ENCODE measurements around the gene STIP1.
A peak's percentile ranks its signal among the peaks of the same experiment; 100 is the strongest.

STIP1 gene

GRCh38 chr11:64185693-64186491 is at the start of gene STIP1:
Gene STIP1 (plus strand): TSS chr11:64186171. CDS start chr11:64186262, 91 bp downstream.
- DNase-seq: peak; percentile 100

- no peak for DNase-seq
Measured at GRCh38 chr11:64136765-64137441, 49.1 kb upstream of the STIP1 start.

GRCh38 chr11:64138398-64138797 is 47.6 kb upstream of the STIP1 start:
- DNase-seq: no peak

DNA sequence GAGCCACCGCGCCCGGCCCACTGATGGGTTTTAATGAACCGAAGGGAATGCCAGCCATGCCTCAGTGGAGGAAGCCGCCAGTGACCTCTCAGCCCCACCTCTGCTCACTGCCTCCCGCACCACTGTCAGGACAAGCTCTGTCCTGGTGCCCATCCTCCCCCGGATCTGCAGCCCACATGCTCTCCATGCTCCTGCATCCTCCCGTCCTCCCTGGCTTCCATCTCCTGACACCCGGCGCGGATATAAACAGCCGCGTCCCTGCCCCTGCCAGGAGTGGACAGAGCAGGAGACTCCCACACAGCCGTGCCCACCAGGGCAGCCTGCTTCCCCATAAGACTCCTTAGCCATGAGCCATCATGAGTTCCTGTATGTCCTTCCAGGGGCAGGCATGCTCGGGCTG is 46.9 kb upstream of the STIP1 start:
- no peak for DNase-seq

- DNase-seq: no peak
Measured at GRCh38 chr11:64140082-64140481, 45.9 kb upstream of the STIP1 start.

- no peak for DNase-seq
Measured at GRCh38 chr11:64141081-64141783, 44.7 kb upstream of the STIP1 start.

DNA sequence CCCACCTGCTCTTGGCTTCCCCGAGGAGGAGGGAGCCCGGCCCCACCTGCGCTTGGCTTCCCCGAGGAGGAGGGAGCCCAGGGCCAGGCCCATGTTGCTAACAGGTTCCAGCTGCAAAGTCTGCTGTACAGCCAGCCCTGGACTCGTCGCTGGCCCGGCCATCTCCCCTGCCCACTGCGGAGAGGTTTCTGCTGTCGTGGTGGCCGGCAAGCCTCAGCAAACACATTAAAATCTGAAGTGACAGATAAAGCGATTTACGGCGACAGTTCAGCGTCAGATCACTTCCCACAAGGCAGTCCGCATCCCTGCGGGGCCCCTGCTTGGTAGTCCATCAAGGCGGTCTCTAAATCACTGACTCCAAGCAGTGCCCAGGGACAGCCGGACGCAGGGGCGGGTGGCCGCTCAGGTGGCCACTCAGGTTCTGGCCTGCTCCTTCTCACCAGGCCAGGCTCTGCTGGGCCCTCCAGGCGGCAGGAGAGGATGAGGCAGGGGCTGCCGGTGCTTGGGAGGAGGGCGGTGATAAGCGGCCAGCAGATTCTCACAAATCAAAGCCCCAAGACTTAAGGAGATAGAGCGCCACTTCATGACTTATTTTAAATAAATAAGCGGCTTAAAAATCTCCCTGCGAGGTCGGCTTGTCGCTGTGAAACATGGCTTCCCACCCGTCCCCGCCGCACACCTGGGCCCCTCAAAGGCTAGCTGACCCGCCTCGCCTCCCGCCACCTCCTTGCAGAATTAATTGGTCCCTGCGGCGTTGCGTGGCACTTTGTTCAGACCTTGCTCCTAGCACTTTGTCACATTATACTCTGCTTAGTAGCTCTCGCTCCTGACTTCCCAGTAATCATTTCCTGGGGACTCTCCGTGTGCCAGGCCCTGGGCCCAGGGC is 41.1 kb upstream of the STIP1 start:
- no peak for DNase-seq

- no peak for DNase-seq
Measured at GRCh38 chr11:64146036-64146955, 39.7 kb upstream of the STIP1 start.

DNA sequence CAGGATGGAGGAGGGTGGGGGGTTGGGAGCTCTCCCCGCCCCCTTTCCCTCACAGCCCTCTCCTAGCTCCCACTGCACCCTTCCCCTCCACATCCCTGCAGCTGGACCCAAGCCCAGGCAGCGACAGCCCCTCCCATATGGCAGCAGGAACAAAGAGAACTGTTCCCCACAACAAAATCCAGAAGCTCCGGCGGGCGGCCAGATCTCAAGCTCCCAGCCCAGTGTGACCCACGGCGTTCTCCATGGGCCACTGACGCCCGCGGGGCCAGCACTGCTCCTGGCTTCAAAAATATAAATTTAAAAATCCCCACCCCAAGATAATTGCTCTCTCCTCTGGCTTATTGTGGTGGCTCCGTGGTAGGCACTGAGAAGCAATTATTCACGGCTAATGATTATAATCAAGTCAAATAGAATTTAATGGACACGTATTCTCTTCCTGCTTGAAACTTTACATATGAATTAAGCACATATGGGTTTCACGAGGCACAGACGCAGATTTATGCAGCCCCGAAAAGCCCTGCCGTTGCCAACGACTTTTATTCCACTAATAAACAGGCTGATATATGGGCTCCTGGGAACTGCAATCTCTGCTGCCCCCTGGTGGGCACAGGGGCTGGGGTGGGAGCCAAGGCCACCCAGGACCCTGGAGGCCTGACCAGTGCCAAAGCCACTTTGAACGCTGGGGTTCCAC is 37.6 kb upstream of the STIP1 start:
- peak; percentile 79 for DNase-seq

GRCh38 chr11:64148917-64149617 is 36.9 kb upstream of the STIP1 start:
- no peak for DNase-seq

DNA sequence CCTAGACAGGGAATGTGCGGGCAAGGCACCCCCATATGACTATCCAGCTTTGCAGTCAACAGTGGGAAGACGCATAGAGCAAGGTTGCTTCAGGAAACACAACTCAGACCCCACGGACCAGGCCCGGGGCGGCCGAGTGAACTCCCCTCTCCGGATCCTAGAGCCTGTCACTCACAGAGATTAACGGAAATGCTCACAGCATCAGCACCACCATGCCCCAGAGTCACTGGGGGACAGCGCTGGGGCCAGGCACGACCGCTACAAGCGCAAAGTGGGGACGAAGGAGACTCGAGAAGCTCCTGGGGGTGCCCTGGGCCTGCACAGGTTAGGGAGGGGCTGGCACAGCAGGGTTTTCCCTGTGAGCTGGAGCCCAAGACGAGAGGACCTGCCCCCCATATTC is 35.9 kb upstream of the STIP1 start:
- no peak for DNase-seq

DNA sequence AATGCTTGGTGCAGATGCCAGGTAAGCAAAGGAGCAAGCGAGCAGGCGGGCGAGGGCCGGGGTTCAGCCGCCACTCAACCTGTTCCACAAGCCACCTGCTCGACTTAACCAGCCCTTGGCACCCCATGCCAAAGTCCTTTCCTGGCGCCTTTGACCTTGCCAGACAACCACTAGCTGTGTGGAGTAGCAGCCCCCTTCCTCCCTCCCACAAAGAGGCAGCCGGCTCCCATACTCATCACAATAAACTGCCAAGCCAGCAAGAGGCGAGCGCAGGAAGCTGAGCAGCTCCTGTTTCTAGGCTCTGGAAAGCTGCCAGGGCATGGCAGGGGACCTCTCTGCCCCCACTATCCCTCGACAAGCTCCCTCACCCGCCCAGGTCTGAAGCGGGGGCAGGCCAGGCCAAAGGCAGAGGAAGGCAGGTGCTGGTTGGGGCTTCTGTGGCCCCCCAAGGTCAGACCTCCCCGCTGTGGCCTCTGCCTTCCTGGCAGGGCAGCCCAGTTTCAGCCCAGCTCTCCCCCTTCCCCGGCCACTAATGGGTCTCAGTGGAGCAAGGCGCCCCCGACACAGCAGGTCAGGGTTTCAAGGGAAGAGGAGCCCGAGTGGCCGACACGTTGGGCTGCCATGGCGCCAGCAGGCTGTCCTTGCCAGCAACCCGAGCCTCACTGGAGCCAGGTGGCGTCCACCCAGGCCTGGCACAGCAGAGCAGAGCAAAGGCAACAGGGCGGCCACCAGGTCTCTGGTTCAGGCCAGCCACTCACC is 35.3 kb upstream of the STIP1 start:
- DNase-seq: no peak

GRCh38 chr11:64151337-64151736 is 34.6 kb upstream of the STIP1 start:
- no peak for DNase-seq

DNA sequence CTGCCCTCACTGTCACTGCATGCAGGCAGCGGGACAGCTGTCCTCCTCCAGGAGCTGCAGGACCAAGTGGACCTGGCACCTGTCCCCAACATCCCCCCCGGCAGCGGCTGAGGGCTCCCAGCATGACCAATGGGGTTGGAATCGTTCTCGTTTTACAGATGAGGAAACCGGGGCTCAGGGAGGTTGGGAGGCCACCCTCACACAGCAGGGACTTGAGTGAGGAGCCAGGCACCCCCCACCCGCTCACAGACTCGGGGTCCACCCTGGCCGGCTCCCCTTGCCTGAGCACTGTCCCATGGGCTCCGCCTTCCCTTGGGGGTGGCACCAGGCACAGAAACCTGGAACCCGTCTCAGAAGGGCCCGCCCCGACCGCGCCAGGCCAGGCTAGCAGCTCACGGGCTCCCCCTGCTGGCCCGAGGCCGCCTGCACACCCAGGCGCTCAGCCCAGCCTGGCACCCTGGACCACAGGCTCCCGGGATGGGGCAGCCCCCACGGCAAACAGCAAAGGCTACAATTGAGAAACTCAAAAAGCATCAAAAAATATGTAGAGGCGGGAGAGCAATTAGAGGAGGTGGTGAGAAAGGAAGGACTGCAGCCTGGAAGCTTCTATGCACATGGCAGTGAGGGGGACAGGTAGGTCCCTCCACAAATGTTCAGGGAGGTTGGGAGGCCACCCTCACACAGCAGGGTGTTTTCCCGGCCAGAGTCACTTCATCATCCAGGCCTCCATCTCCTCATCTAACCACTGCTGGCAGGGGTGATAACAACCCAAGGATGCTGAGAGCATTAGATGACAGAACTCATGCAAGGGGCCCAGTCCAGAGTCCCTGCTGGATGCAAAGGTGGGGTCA is 32.9 kb upstream of the STIP1 start:
- DNase-seq: peak; percentile 55

GRCh38 chr11:64153812-64154211 is 32.2 kb upstream of the STIP1 start:
- DNase-seq: no peak

GRCh38 chr11:64156235-64157011 is 29.5 kb upstream of the STIP1 start:
- no peak for DNase-seq

DNA sequence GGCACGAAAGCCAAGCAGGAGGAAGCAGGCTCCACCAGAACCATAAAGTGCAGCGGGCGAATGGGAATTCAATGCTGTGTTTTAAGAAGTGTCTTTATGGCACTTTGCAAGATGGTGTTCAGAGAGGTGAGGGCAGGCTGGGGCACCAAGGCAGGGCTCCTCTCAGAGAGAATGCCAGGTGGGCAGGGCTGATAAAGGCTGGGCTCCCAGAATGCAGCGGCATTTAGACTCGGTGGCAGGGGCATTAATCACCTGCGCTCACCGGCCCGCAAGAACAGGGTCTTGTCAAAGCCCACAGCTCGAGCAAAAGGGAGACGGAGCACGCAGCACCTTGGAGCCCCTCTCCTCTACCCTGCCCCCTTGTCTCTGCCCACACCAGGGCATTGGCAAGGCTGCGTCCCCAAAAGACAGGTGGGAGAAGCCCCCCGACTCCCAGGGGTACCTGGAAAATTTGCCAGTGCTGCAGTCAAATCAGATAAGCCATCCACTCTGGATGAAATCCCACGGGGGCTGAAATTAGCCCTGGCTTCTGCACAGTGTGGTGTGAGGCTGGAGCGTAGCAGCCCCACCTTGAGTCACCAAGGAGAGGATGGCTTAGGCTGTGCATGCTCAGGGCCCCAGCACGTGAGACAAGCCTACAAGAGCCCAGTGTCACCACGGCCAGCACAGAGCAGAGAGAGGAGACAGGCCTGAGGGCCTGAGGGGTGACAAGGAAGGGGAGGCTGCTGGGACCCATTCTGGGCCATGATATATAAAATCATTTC is 28.2 kb upstream of the STIP1 start:
- no peak for DNase-seq

All from NCI-H774 (cell line).